Gastrocnemius medialis (tissue), 4 donors: ENCODE measurements around the gene MICOS13.

Source experiments
- POLR2A ChIP-seq, 2 donors: fragments of 450-650 bp; IDR thresholded peaks; one replicate each; pipeline ENCODE4 v1.6.1; 2017; ENCODE audit warnings: antibody characterized with exemption in 2 of 2, mild to moderate bottlenecking in 2 of 2, moderate library complexity in 2 of 2
- TF ChIP-seq, protein P1 (sequence below), 5 experiments: fragments of 450-650 bp in 3 of 5; fragments of 200-600 bp in 2 of 5; sonication (generic) in 2 of 5; IDR thresholded peaks in 4 of 5; conservative IDR thresholded peaks in 1 of 5; 1 replicate in 4 of 5; 2 replicates in 1 of 5; pipeline ENCODE4 v1.5.1; 2016 to 2019; ENCODE audit warnings: antibody characterized with exemption in 5 of 5, mild to moderate bottlenecking in 3 of 5, moderate library complexity in 3 of 5

DNA sequence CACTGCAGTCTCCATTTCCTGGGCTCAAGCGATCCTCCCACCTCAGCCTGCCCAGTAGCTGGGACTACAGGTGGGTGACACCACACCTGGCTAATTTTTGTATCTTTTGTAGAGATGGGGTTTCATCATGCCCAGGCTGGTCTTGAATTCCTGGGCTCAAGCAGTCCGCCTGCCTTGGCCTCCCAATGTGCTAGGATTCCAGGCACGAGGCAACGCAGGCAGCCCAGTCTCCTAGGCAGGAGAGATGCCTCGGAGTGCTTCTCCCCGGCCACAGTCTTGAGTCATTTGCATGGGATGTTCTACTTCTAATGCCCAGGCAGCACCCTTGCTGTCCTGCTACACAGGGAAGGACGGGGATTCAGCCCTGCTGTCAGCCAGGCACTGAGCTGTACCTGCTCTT, 8.7 kb downstream of the MICOS13 start:
- TF ChIP-seq, protein P1, sequence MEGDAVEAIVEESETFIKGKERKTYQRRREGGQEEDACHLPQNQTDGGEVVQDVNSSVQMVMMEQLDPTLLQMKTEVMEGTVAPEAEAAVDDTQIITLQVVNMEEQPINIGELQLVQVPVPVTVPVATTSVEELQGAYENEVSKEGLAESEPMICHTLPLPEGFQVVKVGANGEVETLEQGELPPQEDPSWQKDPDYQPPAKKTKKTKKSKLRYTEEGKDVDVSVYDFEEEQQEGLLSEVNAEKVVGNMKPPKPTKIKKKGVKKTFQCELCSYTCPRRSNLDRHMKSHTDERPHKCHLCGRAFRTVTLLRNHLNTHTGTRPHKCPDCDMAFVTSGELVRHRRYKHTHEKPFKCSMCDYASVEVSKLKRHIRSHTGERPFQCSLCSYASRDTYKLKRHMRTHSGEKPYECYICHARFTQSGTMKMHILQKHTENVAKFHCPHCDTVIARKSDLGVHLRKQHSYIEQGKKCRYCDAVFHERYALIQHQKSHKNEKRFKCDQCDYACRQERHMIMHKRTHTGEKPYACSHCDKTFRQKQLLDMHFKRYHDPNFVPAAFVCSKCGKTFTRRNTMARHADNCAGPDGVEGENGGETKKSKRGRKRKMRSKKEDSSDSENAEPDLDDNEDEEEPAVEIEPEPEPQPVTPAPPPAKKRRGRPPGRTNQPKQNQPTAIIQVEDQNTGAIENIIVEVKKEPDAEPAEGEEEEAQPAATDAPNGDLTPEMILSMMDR (IDR thresholded peaks at IDR 0.05 in 4 of 5, conservative IDR thresholded peaks at IDR 0.05 in 1 of 5), result no peak
- no peak for TF ChIP-seq POLR2A (IDR thresholded peaks at IDR 0.05)
